ENCODE measurements around the gene YTHDF1. TPM values are rescaled to one million over a fixed set of nuclear protein-coding genes. Genes with fewer than 3 reads are reported as not detected.
"Not testable (repeated sequence)": the region's sequence is repeated elsewhere in the genome, so short reads cannot be mapped to it uniquely, and the experiment has no call there.

YTHDF1 gene
- total RNA-seq, 1 donor from 2014 or later = 62.1 TPM

DNA sequence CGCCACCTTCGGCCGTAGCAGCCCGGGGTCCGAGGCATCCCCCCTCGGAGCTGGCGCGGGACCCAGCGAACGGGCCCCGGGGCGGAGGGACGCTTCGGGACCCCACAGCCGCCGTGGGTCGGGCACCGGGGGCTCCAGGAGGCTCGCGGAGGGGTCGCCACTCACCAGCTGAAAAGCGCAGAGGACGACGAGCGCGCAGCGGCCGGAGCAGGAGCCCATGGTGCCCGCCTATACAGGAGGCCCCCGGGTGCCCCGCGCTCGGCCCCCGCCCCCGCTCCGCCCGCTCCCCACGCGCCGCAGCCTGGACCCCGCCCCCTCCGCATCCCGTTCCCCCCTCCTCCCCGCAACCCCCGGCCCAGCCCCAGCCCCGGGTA lies 38.3 kb upstream of the YTHDF1 start, which contains the start of gene NKAIN4:
Gene NKAIN4, minus strand, starts transcription at position 232 of the 374 bp plus-strand sequence. Its CDS starts 13 bp downstream, at position 219.
- H3K4me3 Mint-ChIP-seq (ENCODE audit: unreplicated experiment) = no peak within 1 kb of the TSS
- H3K4me1 Mint-ChIP-seq (ENCODE audit: unreplicated experiment) = peaks cover 26% of the 10 kb centered on the region
- peaks cover 4% of the 10 kb centered on the region for H3K9me3 Mint-ChIP-seq (ENCODE audit: unreplicated experiment)
- no peak within 1 kb of the TSS for H3K27ac Mint-ChIP-seq (ENCODE audit: unreplicated experiment)
- DNase-seq (ENCODE audit: low spot score) = no peak
- TF ChIP-seq CTCF (IDR thresholded peaks at IDR 0.05; ENCODE audit: unreplicated experiment) = no peak
- H3K36me3 Mint-ChIP-seq (ENCODE audit: low read depth, unreplicated experiment) = peaks cover 19% of the 10 kb centered on the region
- peaks cover 10% of the 10 kb centered on the region for H3K27me3 Mint-ChIP-seq (ENCODE audit: unreplicated experiment)

- H3K4me1 Mint-ChIP-seq (ENCODE audit: unreplicated experiment) = peaks cover 23% of the 10 kb centered on the region
Observed at GRCh38 chr20:63253438-63254231, 37.7 kb upstream of the YTHDF1 start.

DNA sequence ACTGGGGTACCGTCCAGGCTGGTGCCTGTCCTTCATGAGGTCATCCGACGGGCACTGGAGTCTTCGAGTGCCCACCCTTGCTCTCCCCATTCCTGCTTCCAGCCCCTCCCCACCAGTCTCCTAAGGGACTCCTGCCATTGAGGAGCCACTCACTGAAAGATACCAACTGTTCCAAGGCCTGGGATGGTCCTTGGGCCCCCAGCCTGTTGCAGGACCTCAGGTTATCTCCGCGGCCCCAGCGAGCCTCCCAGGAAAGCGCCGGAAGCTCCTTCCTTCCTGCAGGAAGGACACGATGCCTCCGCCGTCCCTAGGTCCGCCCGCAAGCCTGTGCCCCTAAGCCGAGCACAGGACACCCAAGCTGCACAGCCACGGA lies 37.1 kb upstream of the YTHDF1 start:
- no peak for DNase-seq (ENCODE audit: low spot score)
- no peak for TF ChIP-seq CTCF (IDR thresholded peaks at IDR 0.05; ENCODE audit: unreplicated experiment)
- peak overlapping the region; percentile 38 for H3K4me3 Mint-ChIP-seq (ENCODE audit: unreplicated experiment)
- peaks cover 4% of the 10 kb centered on the region for H3K9me3 Mint-ChIP-seq (ENCODE audit: unreplicated experiment)
- H3K4me1 Mint-ChIP-seq (ENCODE audit: unreplicated experiment) = peaks cover 19% of the 10 kb centered on the region
- H3K27ac Mint-ChIP-seq (ENCODE audit: unreplicated experiment) = no peak overlapping the region
- H3K36me3 Mint-ChIP-seq (ENCODE audit: low read depth, unreplicated experiment) = peaks cover 19% of the 10 kb centered on the region
- H3K27me3 Mint-ChIP-seq (ENCODE audit: unreplicated experiment) = peaks cover 15% of the 10 kb centered on the region

More at GRCh38 chr20:63253438-63254231, 37.7 kb upstream of the YTHDF1 start:
- peaks cover 13% of the 10 kb centered on the region for H3K27me3 Mint-ChIP-seq (ENCODE audit: unreplicated experiment)
- peak; percentile 40 for DNase-seq (ENCODE audit: low spot score)
- H3K4me3 Mint-ChIP-seq (ENCODE audit: unreplicated experiment) = no peak overlapping the region
- no peak for TF ChIP-seq CTCF (IDR thresholded peaks at IDR 0.05; ENCODE audit: unreplicated experiment)
- no peak overlapping the region for H3K27ac Mint-ChIP-seq (ENCODE audit: unreplicated experiment)
- H3K9me3 Mint-ChIP-seq (ENCODE audit: unreplicated experiment) = peaks cover 4% of the 10 kb centered on the region
- peaks cover 19% of the 10 kb centered on the region for H3K36me3 Mint-ChIP-seq (ENCODE audit: low read depth, unreplicated experiment)

- no peak overlapping the region for H3K4me3 Mint-ChIP-seq (ENCODE audit: unreplicated experiment)
- TF ChIP-seq CTCF (IDR thresholded peaks at IDR 0.05; ENCODE audit: unreplicated experiment) = no peak
- peaks cover 4% of the 10 kb centered on the region for H3K9me3 Mint-ChIP-seq (ENCODE audit: unreplicated experiment)
- H3K27ac Mint-ChIP-seq (ENCODE audit: unreplicated experiment) = no peak overlapping the region
- DNase-seq (ENCODE audit: low spot score) = no peak
- H3K27me3 Mint-ChIP-seq (ENCODE audit: unreplicated experiment) = peaks cover 13% of the 10 kb centered on the region
- peaks cover 14% of the 10 kb centered on the region for H3K4me1 Mint-ChIP-seq (ENCODE audit: unreplicated experiment)
- H3K36me3 Mint-ChIP-seq (ENCODE audit: low read depth, unreplicated experiment) = peaks cover 14% of the 10 kb centered on the region
Observed at GRCh38 chr20:63252284-63252711, 36.4 kb upstream of the YTHDF1 start.

- H3K27ac Mint-ChIP-seq (ENCODE audit: unreplicated experiment); H3K36me3 Mint-ChIP-seq (ENCODE audit: low read depth, unreplicated experiment); H3K9me3 Mint-ChIP-seq (ENCODE audit: unreplicated experiment); H3K4me1 Mint-ChIP-seq (ENCODE audit: unreplicated experiment); H3K4me3 Mint-ChIP-seq (ENCODE audit: unreplicated experiment): not testable (repeated sequence)
- peaks cover 13% of the 10 kb centered on the region for H3K27me3 Mint-ChIP-seq (ENCODE audit: unreplicated experiment)
- peak; percentile 39 for DNase-seq (ENCODE audit: low spot score)
Observed at GRCh38 chr20:63251350-63251749, 35.4 kb upstream of the YTHDF1 start.
